ENCODE measurements around the gene MN1. TPM values are rescaled to one million over a fixed set of nuclear protein-coding genes. Genes with fewer than 3 reads are reported as not detected.

The MN1 gene
- total and polyA plus RNA-seq, 2 of the 8 experiments (the other 6 are each of a cell fraction or from before 2014, with no cell fraction given), result 3.1 to 4.9 TPM

DNA sequence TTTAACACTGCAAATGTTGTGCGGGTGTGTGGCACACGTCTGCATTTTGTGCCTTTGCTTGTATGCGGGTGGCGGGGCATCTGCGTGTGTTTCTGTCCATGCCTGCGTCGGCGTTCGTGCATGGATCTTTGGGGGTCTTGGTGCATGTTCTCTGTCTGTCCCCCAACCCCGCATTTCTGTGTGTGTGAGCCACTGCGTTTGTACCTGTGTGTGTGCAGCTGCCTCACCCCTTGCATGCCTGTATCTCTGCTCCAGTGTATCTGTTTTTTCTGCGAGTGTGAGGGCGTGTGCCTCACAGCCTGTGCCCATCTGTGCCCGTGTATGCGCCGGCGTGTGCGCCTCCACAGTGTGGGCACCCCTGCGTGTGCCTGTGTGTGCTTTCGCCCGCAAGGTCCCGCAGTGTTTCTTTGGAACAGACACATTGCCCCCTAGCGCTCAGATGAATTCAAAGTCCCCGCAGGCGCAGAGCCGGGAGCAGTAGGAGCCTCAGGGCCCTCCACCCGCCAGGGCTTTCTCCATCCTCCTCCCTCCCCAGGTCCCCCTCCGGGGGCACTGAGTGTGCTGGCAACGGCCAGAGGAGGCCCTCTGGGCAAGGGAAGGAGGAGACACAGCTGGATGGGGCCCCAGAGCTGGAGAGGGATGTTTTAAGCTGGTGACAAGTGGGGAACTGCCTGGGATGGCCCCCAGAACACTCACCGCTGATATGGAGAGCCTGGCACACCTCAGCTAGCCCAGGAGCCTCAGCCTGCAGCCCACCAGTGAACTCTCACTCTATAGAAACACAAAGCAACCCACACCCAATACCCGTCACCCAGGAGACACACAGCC lies 3.1 kb upstream of the MN1 start (continued):
- TF ChIP-seq BACH1 (IDR thresholded peaks at IDR 0.05; ENCODE audit: low read length) (peak; percentile 69), JUN (IDR thresholded peaks at IDR 0.05; ENCODE audit: low read depth, low read length) (no peak), EGR1 (IDR thresholded peaks at IDR 0.05; ENCODE audit: borderline replicate concordance, low read depth, low read length) (no peak), E2F6 (IDR thresholded peaks at IDR 0.05) (no peak), RXRA (IDR thresholded peaks at IDR 0.05; ENCODE audit: insufficient read depth, low read depth, low read length) (no peak), NANOG (IDR thresholded peaks at IDR 0.05; ENCODE audit: insufficient read depth, low read depth, low read length, poor library complexity, severe bottlenecking) (no peak), YY1 (IDR thresholded peaks at IDR 0.05; ENCODE audit: low read depth, low read length) (no peak)
- TF ChIP-seq, protein P1, sequence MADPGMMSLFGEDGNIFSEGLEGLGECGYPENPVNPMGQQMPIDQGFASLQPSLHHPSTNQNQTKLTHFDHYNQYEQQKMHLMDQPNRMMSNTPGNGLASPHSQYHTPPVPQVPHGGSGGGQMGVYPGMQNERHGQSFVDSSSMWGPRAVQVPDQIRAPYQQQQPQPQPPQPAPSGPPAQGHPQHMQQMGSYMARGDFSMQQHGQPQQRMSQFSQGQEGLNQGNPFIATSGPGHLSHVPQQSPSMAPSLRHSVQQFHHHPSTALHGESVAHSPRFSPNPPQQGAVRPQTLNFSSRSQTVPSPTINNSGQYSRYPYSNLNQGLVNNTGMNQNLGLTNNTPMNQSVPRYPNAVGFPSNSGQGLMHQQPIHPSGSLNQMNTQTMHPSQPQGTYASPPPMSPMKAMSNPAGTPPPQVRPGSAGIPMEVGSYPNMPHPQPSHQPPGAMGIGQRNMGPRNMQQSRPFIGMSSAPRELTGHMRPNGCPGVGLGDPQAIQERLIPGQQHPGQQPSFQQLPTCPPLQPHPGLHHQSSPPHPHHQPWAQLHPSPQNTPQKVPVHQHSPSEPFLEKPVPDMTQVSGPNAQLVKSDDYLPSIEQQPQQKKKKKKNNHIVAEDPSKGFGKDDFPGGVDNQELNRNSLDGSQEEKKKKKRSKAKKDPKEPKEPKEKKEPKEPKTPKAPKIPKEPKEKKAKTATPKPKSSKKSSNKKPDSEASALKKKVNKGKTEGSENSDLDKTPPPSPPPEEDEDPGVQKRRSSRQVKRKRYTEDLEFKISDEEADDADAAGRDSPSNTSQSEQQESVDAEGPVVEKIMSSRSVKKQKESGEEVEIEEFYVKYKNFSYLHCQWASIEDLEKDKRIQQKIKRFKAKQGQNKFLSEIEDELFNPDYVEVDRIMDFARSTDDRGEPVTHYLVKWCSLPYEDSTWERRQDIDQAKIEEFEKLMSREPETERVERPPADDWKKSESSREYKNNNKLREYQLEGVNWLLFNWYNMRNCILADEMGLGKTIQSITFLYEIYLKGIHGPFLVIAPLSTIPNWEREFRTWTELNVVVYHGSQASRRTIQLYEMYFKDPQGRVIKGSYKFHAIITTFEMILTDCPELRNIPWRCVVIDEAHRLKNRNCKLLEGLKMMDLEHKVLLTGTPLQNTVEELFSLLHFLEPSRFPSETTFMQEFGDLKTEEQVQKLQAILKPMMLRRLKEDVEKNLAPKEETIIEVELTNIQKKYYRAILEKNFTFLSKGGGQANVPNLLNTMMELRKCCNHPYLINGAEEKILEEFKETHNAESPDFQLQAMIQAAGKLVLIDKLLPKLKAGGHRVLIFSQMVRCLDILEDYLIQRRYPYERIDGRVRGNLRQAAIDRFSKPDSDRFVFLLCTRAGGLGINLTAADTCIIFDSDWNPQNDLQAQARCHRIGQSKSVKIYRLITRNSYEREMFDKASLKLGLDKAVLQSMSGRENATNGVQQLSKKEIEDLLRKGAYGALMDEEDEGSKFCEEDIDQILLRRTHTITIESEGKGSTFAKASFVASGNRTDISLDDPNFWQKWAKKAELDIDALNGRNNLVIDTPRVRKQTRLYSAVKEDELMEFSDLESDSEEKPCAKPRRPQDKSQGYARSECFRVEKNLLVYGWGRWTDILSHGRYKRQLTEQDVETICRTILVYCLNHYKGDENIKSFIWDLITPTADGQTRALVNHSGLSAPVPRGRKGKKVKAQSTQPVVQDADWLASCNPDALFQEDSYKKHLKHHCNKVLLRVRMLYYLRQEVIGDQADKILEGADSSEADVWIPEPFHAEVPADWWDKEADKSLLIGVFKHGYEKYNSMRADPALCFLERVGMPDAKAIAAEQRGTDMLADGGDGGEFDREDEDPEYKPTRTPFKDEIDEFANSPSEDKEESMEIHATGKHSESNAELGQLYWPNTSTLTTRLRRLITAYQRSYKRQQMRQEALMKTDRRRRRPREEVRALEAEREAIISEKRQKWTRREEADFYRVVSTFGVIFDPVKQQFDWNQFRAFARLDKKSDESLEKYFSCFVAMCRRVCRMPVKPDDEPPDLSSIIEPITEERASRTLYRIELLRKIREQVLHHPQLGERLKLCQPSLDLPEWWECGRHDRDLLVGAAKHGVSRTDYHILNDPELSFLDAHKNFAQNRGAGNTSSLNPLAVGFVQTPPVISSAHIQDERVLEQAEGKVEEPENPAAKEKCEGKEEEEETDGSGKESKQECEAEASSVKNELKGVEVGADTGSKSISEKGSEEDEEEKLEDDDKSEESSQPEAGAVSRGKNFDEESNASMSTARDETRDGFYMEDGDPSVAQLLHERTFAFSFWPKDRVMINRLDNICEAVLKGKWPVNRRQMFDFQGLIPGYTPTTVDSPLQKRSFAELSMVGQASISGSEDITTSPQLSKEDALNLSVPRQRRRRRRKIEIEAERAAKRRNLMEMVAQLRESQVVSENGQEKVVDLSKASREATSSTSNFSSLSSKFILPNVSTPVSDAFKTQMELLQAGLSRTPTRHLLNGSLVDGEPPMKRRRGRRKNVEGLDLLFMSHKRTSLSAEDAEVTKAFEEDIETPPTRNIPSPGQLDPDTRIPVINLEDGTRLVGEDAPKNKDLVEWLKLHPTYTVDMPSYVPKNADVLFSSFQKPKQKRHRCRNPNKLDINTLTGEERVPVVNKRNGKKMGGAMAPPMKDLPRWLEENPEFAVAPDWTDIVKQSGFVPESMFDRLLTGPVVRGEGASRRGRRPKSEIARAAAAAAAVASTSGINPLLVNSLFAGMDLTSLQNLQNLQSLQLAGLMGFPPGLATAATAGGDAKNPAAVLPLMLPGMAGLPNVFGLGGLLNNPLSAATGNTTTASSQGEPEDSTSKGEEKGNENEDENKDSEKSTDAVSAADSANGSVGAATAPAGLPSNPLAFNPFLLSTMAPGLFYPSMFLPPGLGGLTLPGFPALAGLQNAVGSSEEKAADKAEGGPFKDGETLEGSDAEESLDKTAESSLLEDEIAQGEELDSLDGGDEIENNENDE (IDR thresholded peaks at IDR 0.05; ENCODE audit: insufficient replicate concordance, low read length), result no peak
